HG03064 (cell line): Measurements from ENCODE around the gene CFAP61.

Source experiments
- ATAC-seq: cut with Tn5 transposase; IDR thresholded peaks from one replicate; pipeline ENCODE4 v1.9.1; 2021; ENCODE audit warnings: low read depth; ENCODE audit not compliant: unreplicated experiment

The CFAP61 gene

DNA sequence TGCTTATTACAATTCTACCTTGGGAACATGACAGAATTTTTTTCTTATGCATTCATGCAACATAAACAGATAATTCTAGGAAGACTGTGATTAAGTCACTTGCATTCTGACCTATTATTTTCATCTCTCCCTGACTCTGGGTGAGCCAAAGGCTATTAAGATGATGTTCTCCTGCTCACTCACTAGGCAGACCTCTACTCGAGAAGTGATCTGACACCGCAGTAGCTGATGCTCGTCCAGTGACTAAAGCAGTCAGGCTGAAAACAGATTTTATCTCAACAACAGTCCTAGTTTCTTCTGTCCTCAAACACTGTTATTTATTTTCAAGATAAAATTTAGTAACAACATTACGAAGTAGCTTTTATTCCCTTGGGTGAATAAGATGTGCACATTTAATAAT is 17.8 kb upstream of the CFAP61 start:
- ATAC-seq = no peak

DNA sequence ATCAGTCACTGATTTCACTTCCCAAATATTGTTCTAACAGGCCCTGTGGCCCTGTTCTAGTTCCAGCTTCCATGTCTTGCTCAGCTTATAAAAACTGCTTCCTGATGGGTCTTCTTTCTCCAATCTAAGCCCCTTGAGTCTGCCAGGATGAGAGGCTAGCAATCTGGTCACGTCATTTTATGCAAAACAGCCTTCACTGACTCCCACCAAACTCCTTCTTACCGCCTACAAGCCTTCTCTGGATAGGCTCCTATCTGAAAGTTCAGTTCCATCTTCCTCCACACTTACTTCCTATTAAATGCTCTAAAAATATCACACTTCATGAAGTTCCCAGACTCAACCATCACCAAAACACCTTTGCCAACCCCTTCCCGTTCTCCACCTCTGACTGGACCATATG is 15.6 kb upstream of the CFAP61 start:
- ATAC-seq = no peak

DNA sequence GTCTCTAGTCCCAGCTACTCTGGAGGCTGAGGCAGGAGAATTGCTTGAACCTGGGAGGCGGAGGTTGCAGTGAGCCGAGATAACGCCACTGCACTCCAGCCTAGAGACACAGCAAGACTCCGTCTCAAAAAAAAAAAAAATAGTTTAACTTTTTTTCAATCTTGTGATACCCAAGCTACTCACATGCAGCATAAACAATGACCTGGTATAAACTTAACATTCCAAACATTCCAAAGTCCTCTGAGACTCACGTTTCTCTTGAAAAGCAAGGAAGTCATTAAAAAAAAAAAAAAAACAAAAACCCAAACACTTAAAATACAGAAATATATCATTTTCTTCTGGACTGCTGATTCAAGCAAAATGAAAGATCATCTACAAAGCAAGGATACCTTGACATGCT is 14.4 kb upstream of the CFAP61 start:
- ATAC-seq = no peak

DNA sequence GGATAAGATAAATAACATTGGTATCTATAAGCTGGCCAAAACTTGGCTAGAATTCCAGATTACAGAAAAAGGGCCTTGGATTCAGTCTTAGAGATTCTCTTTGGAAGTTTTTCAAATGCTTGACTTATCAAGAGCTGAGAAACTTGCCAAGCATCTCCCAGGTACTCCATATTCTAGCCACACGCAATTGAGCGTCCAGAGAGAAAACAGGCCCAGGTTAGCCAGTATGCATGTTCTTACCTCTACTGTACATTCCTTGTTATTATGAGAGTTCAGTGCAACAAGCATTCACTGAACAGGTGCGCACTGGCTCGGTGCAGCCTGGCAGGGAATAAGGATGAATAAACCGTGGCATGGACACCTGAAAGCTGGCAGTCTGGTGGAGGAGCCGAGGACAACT is 13.7 kb upstream of the CFAP61 start:
- no peak for ATAC-seq

DNA sequence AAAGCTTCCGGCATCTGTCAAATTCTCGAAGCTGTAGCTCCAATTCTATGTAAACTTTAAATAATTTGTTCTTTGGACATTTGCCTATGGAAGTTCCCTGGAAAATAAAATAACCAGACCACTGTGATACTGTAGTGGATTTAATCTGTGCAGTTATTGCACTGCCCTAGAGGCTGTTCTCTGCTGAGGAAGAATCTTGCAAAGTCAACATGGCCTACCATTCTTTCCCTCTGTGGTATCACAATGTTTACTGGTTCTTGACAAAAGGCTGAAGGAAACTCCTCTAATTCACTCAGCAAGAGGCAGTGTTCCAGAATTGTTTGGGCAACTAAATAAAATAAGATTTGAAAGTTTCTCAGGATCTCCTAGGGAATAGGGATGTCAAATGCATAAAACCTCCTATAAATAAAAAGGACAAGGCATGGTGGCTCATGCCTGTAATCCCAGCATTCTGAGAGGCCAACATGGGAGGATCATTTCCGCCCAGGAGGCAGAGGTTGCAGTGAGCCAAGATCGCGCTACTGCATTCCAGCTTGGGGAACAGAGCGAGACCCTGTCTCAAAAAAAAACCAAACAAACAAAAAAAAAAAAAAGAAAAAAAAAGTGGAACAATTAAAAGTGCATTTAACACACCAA is 12.5 kb upstream of the CFAP61 start:
- ATAC-seq = no peak

DNA sequence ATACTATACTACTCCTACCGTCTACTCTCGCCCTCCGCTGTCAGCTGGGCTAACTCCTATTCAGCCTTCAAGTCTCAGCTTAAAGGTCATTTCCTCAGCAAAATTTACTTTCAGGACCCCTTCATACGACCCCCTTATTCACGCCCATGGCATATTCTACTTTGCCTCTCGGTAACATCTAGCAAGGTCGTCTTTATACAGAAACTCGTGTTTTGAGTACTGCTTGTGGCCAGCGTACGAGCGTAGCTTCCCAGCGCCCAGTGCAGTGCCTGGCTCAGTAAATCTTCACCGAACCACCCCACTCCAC is 612 bp upstream of the CFAP61 start:
- ATAC-seq = no peak

DNA sequence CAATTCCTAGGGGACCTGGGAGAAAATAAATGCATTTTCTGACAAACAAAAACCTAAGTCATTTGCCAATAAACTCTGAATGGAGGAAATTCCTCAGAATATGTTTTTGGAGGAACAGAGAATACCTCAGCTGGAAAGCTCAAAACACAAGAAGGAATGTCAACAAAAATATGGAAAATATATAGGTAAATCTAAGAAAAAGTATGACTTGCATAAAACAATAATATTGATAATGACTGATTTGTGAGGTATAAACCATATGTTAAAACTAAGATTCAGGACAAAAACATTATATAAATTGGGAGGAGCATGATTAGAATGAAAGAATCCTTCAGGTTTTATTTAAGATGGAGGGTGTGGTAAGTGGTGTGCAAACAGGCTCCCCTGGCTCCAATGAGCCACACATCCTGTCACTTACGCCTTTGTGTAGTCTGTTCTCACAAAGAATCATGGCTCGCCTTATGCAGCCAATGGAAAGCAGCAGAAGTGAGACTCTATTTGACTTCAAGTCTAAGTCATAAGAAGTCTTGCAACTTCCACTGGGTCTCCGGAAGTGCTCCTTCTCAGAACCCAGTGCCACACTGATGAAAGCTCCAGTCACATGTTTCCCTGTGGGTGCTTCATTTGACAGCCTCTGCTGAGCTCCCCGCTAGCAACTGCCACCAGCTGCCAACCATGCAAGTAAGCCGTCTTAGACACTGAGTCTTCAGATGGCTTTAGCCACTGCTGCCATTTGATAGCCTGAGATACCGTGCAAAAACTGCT is 8.1 kb downstream of the CFAP61 start:
- no peak for ATAC-seq

DNA sequence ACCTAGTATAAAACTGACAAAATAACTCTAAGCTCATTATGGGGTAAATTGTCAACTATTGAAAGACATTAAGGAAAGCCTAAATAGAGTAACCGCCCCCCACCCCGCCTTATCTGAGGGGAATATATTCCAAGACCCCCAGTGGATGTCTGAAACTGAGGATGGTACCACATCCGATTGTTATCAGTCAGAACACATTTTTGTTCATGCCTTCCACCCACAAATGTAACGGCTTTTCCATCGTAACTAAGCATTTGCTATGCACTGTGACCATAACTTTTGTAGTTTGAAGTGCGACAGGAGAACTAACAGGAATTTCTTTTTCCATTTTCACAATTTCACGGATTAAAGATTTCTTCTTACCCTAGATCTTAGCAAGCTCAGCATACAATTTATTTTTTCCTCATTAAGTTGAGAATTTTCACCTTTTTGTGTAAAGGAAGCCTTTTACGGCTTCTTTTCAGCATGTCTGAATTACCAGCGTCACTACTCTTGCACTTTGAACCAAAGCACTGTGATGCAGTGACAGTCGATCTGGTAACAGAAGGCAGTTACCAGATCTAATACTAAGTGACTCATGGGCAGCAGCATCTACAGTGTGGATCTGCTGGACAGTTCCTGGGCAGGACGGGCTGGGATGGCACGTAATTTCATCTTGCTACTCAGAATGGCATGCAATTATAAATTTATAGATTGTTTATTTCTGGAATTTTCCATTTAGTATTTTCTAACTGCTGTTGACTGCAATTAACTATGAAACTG is 11.8 kb downstream of the CFAP61 start:
- no peak for ATAC-seq

DNA sequence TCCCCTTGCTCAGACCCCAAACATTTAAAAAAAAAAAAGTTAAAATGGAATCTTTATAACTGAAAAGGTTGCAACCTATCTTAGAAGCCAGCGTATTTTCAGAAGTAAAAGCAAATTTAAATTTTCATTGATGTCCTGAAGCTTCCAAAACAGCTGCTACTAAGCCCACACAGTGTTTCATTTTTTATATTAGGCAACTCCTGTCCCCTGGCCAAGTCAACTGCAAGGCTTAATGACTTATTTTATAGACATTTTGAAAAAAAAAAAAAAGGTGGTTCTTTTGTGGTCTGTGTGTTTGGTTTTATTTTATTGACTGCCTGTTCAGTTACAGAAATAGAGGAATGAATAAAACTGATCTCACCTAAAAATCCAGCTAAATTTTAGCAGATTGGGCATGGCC is 13.0 kb downstream of the CFAP61 start:
- ATAC-seq = no peak

DNA sequence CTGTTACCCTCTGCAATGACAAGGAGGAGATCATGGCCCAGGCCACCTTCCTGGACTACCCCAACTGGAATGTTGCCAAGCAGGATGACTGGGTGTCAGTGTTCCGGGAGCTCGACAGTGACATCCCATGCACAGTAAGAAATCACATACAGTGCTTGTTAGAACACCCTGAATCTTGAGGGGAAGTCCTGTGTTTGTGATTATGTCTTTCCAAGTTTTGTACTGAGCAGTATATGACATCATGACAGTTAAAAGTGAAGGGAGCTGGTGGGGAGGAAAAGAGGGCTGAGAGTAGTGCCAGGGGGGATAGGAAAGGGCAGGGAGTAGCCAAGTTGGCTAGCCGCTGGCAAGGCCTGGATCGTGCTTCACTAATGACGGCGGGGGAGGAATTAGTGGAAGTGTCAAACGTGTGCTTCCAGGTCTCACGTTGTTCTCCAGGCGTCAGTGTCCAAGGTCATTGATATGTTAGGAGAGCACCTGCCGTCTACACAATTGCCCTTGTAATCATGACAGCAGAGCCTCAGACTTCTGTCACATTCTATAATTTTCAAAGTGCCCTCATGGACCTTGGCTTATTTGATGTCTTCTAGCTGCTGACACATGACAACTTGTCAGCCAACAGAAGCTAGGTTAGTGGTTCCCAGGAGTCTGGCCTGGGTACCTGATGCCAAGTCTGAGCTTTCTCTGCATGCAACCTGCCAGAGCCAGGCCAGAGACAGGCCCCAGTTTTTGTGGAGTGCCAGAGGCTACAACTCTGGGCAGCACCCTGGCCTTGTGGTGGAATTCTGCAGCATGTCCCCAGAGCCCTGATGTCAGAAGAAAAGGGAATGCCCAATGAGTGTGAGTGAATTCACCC is 18.8 kb downstream of the CFAP61 start:
- ATAC-seq = no peak

DNA sequence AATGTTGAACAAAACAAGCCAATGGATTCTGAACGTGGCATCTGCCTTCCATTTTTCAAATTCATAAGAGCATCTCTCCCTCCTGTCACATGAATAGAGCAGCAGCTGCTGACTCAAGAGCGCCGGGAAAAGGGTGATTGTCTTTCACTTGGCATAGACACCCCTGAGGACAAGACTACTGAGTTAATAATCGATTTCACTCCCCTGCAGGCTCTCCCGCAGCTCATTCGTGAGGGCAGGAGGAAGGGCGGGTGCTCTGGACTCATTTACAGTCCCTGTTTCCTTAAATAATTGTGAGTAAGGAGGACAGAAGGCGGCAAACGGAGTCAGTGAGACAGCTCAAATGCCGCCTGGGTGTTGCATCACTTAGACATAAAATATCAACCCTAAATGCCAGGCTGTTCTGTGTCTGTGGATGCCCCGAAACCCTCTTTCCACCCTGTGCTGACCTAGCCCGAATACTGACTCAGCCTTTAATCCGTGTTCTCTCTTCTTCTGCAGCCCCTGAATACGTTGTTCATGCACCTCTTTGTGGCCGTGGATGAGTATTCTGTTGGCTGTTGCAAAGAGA is 21.6 kb downstream of the CFAP61 start:
- ATAC-seq = no peak

DNA sequence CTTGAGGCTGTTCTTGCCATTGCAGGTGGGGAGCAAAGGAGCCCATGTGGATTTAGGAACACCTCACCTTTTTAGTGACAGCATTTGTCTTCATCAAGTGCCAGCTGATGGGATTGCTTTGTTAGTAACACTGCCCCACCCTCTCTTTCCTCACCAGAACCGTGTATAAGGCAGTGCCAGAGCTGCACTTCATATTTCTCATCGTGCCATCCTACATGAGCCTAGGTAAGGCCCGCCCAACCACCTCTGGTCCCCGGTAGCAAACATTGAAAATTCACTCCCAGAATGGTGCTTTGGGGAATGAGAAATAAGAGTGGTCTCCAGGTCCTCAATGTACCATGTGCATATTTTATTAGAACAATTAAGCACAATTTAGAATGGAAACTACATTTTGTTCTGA is 22.7 kb downstream of the CFAP61 start:
- ATAC-seq = no peak

DNA sequence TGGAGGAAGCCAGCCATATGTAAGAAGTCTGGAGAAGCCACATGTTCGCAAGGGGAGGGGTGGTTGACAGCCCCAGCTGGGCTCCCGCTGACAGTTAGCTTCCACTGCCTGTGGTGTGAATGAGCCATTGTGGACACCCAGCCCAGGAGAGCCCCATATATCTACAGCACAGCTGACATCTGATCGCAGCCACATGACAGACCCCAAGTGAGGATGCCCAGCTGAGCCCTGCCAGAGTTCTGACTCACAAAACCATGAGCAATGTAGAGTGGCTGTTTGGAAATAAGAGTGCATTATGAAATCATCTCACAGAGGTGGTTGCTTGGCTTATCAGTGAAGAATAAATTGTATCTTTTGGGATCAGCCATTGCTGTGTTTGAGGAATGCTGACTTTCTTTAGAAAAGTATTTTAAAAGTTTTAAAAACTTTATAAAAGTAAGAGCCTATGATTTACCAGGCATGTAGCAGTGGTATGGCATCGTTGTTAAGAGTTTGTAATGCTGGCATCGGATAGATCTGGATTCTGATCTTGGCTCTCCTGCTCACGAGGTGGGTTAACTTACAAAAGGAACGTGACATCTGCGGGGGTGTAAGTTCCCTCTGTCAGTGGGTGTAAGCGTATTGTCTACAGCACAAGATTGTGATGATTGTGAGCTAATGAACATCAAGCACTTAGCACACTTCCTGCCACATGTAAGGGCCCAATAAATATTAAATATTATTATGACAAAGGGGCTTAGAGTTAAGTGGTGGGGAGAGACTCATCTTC is 24.1 kb downstream of the CFAP61 start:
- no peak for ATAC-seq

DNA sequence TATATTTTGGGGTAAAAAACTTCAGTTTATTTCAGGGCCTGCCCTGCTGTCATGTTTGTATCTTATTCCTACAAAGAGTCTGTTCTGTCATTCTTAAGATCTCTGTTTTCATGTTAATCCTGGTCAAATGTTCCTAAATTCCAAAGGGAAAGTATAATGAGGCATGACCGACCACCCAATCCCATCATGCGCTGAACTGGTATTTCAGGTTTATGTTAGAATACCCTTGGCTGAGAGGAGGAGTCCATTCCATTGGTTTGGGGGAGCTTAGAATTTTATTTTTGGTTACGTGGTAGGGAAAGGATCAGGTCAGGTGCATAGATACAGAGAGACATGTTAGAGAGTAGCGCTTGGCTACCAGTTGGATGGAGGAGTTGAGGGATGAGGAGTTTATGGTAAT is 25.7 kb downstream of the CFAP61 start:
- no peak for ATAC-seq

DNA sequence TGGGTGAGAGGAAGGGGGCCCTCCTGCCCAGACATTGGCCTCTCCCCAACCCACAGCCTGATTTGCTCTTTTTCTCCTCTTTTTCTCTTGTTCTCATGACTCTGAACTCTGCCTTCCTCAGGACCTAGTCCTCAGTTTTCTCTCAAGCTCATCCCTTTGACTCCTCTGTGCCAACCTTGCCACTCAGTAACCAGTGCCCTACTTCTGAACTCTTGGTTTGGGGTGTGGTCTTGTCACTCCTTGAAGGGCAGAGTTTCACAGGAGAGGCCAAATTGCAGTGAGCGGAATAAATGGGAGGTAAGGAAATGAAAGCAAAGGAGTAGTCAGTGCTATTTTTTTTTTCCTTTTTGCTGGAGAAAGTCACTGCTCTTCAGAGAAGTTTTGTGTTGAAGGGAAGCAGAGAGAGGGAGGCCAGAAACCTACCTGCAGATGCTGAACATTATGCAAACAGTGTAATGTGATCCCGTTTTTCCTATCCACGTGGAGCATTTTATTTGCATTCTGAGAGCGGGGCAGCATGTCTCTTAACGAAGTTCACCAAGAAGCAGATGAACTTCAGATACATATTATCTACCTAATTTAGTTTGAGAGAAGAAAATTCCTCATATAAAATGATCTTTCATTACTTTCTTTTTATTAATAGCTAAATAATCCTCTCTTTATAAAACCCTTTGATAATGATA is 26.9 kb downstream of the CFAP61 start:
- no peak for ATAC-seq

DNA sequence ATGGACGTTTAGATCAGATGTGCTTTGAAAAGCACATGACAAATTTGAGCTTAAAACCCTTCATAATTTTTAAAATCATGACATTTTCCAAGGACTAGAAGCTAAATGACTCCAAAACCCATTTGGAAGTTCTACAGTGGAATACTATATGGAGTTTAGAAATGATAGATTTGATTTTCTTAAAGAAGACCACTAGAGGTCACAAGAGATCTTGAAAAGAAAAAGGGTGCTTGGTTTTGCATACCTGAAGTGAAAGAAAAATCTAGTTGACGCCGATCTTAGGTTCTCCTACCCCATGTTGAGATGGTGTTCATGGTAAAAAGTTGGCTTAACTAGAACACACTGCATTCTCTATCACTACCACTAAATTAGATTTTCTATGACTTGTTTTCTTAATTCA is 31.5 kb downstream of the CFAP61 start:
- ATAC-seq = no peak

DNA sequence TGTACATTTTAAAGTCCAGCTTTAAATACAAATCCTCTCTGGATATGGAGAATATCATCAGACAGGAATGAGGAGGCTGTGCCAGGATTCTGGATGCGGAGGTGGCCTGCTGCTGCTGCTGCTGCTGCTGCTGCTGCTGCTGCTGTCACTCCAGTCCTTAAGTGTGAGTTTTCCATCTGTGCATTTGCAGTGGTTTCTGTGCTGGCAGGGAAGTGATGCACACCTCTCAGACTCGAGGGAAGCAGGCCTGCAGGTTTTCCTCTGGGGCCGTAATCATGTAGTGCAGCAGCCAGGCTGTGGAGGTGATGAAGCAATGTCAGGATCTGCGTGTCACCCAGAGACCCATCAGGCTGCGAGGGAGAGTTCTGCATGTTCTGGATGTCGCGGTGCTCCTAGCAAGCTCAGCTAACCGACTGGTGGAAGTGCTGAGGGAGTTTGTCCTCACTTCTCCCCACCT is 32.0 kb downstream of the CFAP61 start:
- ATAC-seq = no peak

DNA sequence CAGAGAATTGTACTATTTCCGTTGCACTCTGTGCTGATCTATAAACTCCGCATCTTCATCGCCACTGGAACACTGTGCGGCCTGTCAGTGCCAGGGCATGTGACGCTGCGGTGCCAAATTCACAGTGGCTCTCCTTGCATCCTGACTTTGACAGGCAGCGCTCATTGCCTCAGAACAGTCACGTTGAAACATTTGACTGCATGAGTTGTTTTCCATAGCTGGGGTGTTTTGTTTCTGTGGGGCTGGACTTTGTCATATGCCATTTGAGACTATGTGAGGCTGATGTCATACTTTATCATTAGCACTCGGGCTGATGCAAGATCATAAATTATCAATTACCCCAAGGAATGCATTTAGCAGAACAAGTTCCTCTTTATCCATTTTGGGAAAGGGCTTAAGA is 32.7 kb downstream of the CFAP61 start:
- ATAC-seq = no peak

DNA sequence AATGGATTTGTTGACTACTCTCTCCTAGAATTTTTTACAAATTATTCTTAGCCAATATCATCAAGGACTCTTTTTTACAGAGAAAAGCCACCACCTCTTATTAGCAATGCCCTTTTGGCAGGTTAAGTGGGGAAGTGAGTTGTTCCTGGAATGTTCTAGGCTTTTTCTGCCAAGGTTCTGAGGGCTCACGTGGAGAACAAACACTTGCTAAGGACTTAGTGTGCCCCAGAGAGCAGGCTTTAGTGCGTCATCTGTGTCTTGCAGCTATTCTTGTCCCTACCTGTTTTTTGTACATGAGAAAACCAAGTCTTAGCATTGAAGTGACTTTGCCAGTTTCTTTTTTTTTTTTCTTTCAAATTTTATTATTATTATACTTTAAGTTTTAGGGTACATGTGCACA is 33.5 kb downstream of the CFAP61 start:
- no peak for ATAC-seq
